ENCODE data around the gene BBS5. TPM values are rescaled to one million over a fixed set of nuclear protein-coding genes. Genes with fewer than 3 reads are reported as not detected.
"Not testable (repeated sequence)": the region's sequence is repeated elsewhere in the genome, so short reads cannot be mapped to it uniquely, and the experiment has no call there.

Gene BBS5
- total and polyA plus RNA-seq, 2 experiments from 2014 or later, result 3.5 to 3.7 TPM

DNA sequence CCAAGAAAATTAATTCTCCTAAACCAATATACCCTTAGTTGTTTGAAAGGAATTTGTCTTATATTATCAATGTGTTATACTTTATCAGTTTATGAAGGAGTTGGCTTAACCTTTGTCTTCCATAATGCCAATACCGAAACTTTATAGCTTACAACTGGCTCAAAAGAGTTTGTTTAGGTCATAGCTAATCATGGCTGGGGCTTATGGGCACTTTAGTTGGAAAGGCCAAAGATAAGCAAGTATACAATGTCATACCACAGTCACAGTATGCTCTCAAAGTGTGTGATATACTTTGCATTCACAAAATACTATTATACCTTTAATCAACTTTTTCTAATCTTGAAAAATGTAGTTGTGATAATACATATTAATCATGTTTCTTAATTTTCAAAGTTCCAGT is 32.5 kb downstream of the BBS5 start:
- Histone ChIP-seq H3K79me2 (no peaks in the 10 kb centered on the region), H3K9me2 (replicated peaks; ENCODE audit: insufficient read depth) (no peaks in the 10 kb centered on the region), H3K27me3 (no peaks in the 10 kb centered on the region), H3K27ac (no peak overlapping the region), H3K4me1 (ENCODE audit: insufficient read depth) (peaks cover 23% of the 10 kb centered on the region), H4K20me1 (ENCODE audit: insufficient read depth, poor library complexity, severe bottlenecking) (no peaks in the 10 kb centered on the region), H3K36me3 (replicated peaks; ENCODE audit: insufficient read depth, low read depth) (no peaks in the 10 kb centered on the region), H3K9me3 (ENCODE audit: low read depth) (no peaks in the 10 kb centered on the region), H3K4me2 (no peak overlapping the region), H2AFZ (no peak overlapping the region), H3K4me3 (no peak overlapping the region)
- TF ChIP-seq, protein P1, sequence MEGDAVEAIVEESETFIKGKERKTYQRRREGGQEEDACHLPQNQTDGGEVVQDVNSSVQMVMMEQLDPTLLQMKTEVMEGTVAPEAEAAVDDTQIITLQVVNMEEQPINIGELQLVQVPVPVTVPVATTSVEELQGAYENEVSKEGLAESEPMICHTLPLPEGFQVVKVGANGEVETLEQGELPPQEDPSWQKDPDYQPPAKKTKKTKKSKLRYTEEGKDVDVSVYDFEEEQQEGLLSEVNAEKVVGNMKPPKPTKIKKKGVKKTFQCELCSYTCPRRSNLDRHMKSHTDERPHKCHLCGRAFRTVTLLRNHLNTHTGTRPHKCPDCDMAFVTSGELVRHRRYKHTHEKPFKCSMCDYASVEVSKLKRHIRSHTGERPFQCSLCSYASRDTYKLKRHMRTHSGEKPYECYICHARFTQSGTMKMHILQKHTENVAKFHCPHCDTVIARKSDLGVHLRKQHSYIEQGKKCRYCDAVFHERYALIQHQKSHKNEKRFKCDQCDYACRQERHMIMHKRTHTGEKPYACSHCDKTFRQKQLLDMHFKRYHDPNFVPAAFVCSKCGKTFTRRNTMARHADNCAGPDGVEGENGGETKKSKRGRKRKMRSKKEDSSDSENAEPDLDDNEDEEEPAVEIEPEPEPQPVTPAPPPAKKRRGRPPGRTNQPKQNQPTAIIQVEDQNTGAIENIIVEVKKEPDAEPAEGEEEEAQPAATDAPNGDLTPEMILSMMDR (IDR thresholded peaks at IDR 0.05; ENCODE audit: poor library complexity), result no peak
- TF ChIP-seq EZH2 (IDR thresholded peaks at IDR 0.05; ENCODE audit: borderline replicate concordance), result no peak
- no peak for TF ChIP-seq EZH2phosphoT487 (IDR thresholded peaks at IDR 0.05; ENCODE audit: low read depth, severe bottlenecking, unreplicated experiment)
- 18% methylated on average over 1 of the region's 1 CpG for WGBS (ENCODE audit: low lambda C conversion rate, missing lambda C conversion rate)
- DNase-seq (ENCODE audit: low spot score), result no peak

DNA sequence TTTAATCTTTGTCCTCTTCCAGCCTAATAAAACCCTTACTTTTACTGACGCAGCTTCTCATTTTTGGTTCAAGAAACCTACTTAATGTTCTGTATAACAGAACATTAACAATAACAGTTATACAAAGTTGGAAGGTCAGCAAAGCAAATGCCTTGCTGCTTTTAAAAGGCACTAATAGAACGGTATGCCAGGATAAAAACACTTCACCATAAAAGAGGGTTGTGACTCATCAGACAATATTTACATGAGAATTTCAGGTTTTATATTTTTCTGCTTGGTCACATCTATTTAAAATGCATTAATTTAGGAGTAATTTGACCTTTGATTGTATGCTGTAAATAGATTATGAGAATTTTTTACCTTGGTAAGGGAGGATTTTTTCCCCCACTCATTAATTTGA is 33.2 kb downstream of the BBS5 start:
- Histone ChIP-seq H3K9me3 (ENCODE audit: low read depth) (no peaks in the 10 kb centered on the region), H3K27me3 (no peaks in the 10 kb centered on the region), H3K36me3 (replicated peaks; ENCODE audit: insufficient read depth, low read depth) (no peaks in the 10 kb centered on the region), H3K27ac (no peak overlapping the region), H2AFZ (no peak overlapping the region), H3K4me1 (ENCODE audit: insufficient read depth) (peaks cover 23% of the 10 kb centered on the region), H3K9me2 (replicated peaks; ENCODE audit: insufficient read depth) (no peaks in the 10 kb centered on the region), H3K79me2 (no peaks in the 10 kb centered on the region), H3K4me3 (no peak overlapping the region), H3K4me2 (no peak overlapping the region), H4K20me1 (ENCODE audit: insufficient read depth, poor library complexity, severe bottlenecking) (no peaks in the 10 kb centered on the region)
- no peak for DNase-seq (ENCODE audit: low spot score)
- TF ChIP-seq EZH2phosphoT487 (IDR thresholded peaks at IDR 0.05; ENCODE audit: low read depth, severe bottlenecking, unreplicated experiment) (no peak), EZH2 (IDR thresholded peaks at IDR 0.05; ENCODE audit: borderline replicate concordance) (no peak)
- TF ChIP-seq, protein P1 (IDR thresholded peaks at IDR 0.05; ENCODE audit: poor library complexity), result no peak
- WGBS (ENCODE audit: low lambda C conversion rate, missing lambda C conversion rate), result 36% methylated on average over 2 of the region's 2 CpGs

DNA sequence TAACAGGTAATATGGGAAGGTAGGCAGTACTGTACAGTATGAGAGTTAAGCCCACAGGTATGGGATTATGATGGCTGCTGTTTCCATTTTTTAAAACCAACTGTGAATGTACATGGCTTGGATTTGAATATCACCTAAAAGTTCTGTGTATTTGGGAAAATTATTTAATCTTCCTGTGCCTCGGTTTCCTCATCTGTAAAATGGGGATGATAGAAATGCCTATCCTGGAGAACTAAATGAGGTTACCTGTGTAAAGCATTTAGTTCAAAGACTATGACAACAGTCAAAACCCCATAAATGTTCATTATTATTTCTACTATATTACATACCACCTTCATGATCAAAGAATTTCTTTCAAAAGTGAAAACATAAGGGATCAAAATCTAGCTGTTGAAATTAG is 33.8 kb downstream of the BBS5 start:
- Histone ChIP-seq H3K27ac (no peak overlapping the region), H3K27me3 (no peaks in the 10 kb centered on the region), H3K4me3 (no peak overlapping the region), H3K36me3 (replicated peaks; ENCODE audit: insufficient read depth, low read depth) (no peaks in the 10 kb centered on the region), H3K79me2 (no peaks in the 10 kb centered on the region), H4K20me1 (ENCODE audit: insufficient read depth, poor library complexity, severe bottlenecking) (no peaks in the 10 kb centered on the region), H2AFZ (no peak overlapping the region), H3K4me2 (no peak overlapping the region), H3K4me1 (ENCODE audit: insufficient read depth) (peaks cover 23% of the 10 kb centered on the region), H3K9me2 (replicated peaks; ENCODE audit: insufficient read depth) (no peaks in the 10 kb centered on the region), H3K9me3 (ENCODE audit: low read depth) (no peaks in the 10 kb centered on the region)
- TF ChIP-seq EZH2phosphoT487 (IDR thresholded peaks at IDR 0.05; ENCODE audit: low read depth, severe bottlenecking, unreplicated experiment) (no peak), EZH2 (IDR thresholded peaks at IDR 0.05; ENCODE audit: borderline replicate concordance) (no peak)
- TF ChIP-seq, protein P1 (IDR thresholded peaks at IDR 0.05; ENCODE audit: poor library complexity), result no peak
- DNase-seq (ENCODE audit: low spot score), result no peak
- 96% methylated on average over 1 of the region's 1 CpG for WGBS (ENCODE audit: low lambda C conversion rate, missing lambda C conversion rate)

DNA sequence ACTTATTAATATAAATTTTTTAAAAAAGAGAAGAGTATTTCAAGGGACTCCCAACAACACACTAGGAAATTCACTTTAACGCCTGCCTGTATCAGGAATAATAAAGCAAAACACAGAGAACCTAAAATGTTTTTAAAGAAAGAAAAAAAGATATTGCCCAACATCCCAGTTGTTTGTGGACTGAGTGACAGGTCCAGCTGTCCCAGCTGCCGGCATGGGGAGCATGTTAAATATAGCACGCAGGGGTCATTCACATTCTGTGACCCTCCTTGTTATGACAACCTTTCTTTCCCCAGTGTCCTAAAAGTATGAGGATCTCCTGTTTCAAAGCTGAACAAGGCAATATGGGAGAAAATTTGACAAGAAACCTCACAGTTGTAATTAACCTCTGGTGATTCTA is 34.6 kb downstream of the BBS5 start:
- no peak overlapping the region for H3K4me3 ChIP-seq
- H3K27me3 ChIP-seq, result no peaks in the 10 kb centered on the region
- 71% methylated on average over 3 of the region's 3 CpGs for WGBS (ENCODE audit: low lambda C conversion rate, missing lambda C conversion rate)
- H3K9me2 ChIP-seq (replicated peaks; ENCODE audit: insufficient read depth), result no peaks in the 10 kb centered on the region
- H3K79me2 ChIP-seq, result no peaks in the 10 kb centered on the region
- no peak overlapping the region for H3K27ac ChIP-seq
- no peaks in the 10 kb centered on the region for H3K36me3 ChIP-seq (replicated peaks; ENCODE audit: insufficient read depth, low read depth)
- H4K20me1 ChIP-seq (ENCODE audit: insufficient read depth, poor library complexity, severe bottlenecking), result no peaks in the 10 kb centered on the region
- no peak overlapping the region for H3K4me2 ChIP-seq
- H3K9me3 ChIP-seq (ENCODE audit: low read depth), result no peaks in the 10 kb centered on the region
- no peak for DNase-seq (ENCODE audit: low spot score)
- H2AFZ ChIP-seq, result no peak overlapping the region
- TF ChIP-seq, protein P1 (IDR thresholded peaks at IDR 0.05; ENCODE audit: poor library complexity), result no peak
- TF ChIP-seq EZH2 (IDR thresholded peaks at IDR 0.05; ENCODE audit: borderline replicate concordance) (no peak), EZH2phosphoT487 (IDR thresholded peaks at IDR 0.05; ENCODE audit: low read depth, severe bottlenecking, unreplicated experiment) (no peak)
- H3K4me1 ChIP-seq (ENCODE audit: insufficient read depth), result peaks cover 23% of the 10 kb centered on the region

DNA sequence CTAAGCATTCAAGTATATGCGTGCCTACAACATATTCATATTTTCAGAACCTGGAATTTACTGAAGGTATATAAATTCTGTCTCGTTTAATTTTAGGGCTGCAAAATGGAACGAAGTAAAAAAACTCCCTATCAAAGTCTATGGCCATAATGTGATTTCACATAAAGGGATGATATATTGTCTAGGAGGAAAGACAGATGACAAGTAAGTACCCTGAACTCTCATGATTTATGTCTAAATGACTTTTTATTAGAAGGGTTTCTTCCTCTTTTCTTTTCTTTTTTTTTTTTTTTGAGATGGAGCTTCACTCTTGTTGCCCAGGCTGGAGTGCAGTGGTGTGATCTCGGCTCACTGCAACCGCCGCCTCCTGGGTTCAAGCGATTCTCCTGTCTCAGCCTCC is 35.5 kb downstream of the BBS5 start:
- H3K4me1 ChIP-seq (ENCODE audit: insufficient read depth), result peaks cover 20% of the 10 kb centered on the region
- not testable (repeated sequence) for H3K36me3 ChIP-seq (replicated peaks; ENCODE audit: insufficient read depth, low read depth); H3K4me2 ChIP-seq; H3K79me2 ChIP-seq; H4K20me1 ChIP-seq (ENCODE audit: insufficient read depth, poor library complexity, severe bottlenecking); H3K4me3 ChIP-seq; H3K27me3 ChIP-seq; H3K27ac ChIP-seq; H2AFZ ChIP-seq; DNase-seq (ENCODE audit: low spot score); H3K9me2 ChIP-seq (replicated peaks; ENCODE audit: insufficient read depth); H3K9me3 ChIP-seq (ENCODE audit: low read depth)
- 94% methylated on average over 7 of the region's 7 CpGs for WGBS (ENCODE audit: low lambda C conversion rate, missing lambda C conversion rate)

Measured in hepatocyte (in vitro differentiated cells).